PC-9 (cell line): ENCODE data around the gene PLB1.

Experiments
- CTCF ChIP-seq: fragments of 200-600 bp; sonication (generic); conservative IDR thresholded peaks from 2 replicates; pipeline ENCODE4 v1.6.1; 2017; ENCODE audit warnings: mixed run types, antibody characterized with exemption, mild to moderate bottlenecking, moderate library complexity
- EZH2 ChIP-seq: fragments of 200-600 bp; sonication (generic); IDR thresholded peaks from 2 replicates; pipeline ENCODE4 v1.8.0; 2017; ENCODE audit warnings: antibody characterized with exemption, low read depth

- TF ChIP-seq CTCF (no peak), EZH2 (no peak)
Measured at GRCh38 chr2:28602751-28603639, 107.1 kb downstream of the PLB1 start.
